IMR-90 (cell line): ENCODE measurements around the gene USP20. TPM values are rescaled to one million over a fixed set of nuclear protein-coding genes. Genes with fewer than 3 reads are reported as not detected.

ENCODE experiments used
- ATAC-seq: fragments of 200-7000 bp; cut with Tn5 transposase; 2 replicates; pipeline ENCODE4 v1.9.1; 2020; ENCODE audit warnings: low read depth, mild to moderate bottlenecking, moderate library complexity
- BruUV-seq: library from RNA; stranded (reverse); fragments of 400-500 nt; replicated peaks from 2 replicates; lab custom pipeline; 2021; lab: Mats Ljungman, UMichigan
- CTCF ChIA-PET: fragments of 300-600 bp; formaldehyde crosslinking; extraction: SDS; loops from one replicate; lab custom pipeline; 2021; ENCODE audit warnings: antibody characterized with exemption; lab: Yijun Ruan, JAX
- POLR2A ChIA-PET: fragments of 300-600 bp; sonication (Branson Sonifier 250); formaldehyde crosslinking; loops from one replicate; lab custom pipeline; 2022; ENCODE audit warnings: antibody characterized with exemption; ENCODE audit not compliant: unreplicated experiment; lab: Charles Lee
- DNase-seq: peaks from one replicate; pipeline ENCODE4 v3.0.0; 2013
- H2AFZ ChIP-seq: replicated peaks from 2 replicates; pipeline ENCODE3; 2013; ENCODE audit warnings: low read length, mild to moderate bottlenecking; ENCODE audit not compliant: poor library complexity
- H2AK5ac ChIP-seq: 2 replicates; pipeline ENCODE4 v1.6.1; 2013; ENCODE audit warnings: low read depth, low read length, inconsistent platforms
- H2AK9ac ChIP-seq: replicated peaks from 2 replicates; pipeline ENCODE3; 2013; ENCODE audit warnings: mild to moderate bottlenecking, low read depth, low read length, moderate library complexity; ENCODE audit not compliant: poor library complexity
- H2BK120ac ChIP-seq: 2 replicates; pipeline ENCODE4 v1.6.1; 2013; ENCODE audit warnings: low read depth, low read length, inconsistent platforms
- H2BK15ac ChIP-seq: 3 replicates; pipeline ENCODE4 v1.6.1; 2013; ENCODE audit warnings: low read depth, low read length, inconsistent platforms
- H2BK20ac ChIP-seq: 2 replicates; pipeline ENCODE4 v1.6.1; 2013; ENCODE audit warnings: low read depth, mild to moderate bottlenecking, inconsistent platforms, low read length, moderate library complexity
- H2BK5ac ChIP-seq: 2 replicates; pipeline ENCODE4 v1.6.1; 2013; ENCODE audit warnings: mild to moderate bottlenecking, low read depth, low read length, inconsistent platforms; ENCODE audit not compliant: poor library complexity, severe bottlenecking
- H3K14ac ChIP-seq: replicated peaks from 2 replicates; pipeline ENCODE4 v1.6.1; 2013; ENCODE audit warnings: low read depth, low read length, inconsistent platforms
- H3K18ac ChIP-seq: 2 replicates; pipeline ENCODE4 v1.6.1; 2013; ENCODE audit warnings: low read depth, low read length, control low read depth
- H3K23ac ChIP-seq: 2 replicates; pipeline ENCODE4 v1.6.1; 2013; ENCODE audit warnings: low read depth, low read length, inconsistent platforms
- H3K27ac ChIP-seq: 2 replicates; pipeline ENCODE4 v1.5.1; 2013; ENCODE audit warnings: mild to moderate bottlenecking, control low read depth, low read length; ENCODE audit not compliant: insufficient read depth
- H3K27me3 ChIP-seq: 2 replicates; pipeline ENCODE4 v1.6.1; 2013; ENCODE audit warnings: low read length; ENCODE audit not compliant: control insufficient read depth, insufficient read depth
- H3K36me3 ChIP-seq: 2 replicates; pipeline ENCODE4 v1.6.1; 2013; ENCODE audit warnings: low read length, mixed read lengths; ENCODE audit not compliant: control insufficient read depth, insufficient read depth
- H3K4ac ChIP-seq: 2 replicates; pipeline ENCODE4 v1.6.1; 2013; ENCODE audit warnings: low read depth, low read length, inconsistent platforms
- H3K4me1 ChIP-seq: 2 replicates; pipeline ENCODE4 v1.6.1; 2013; ENCODE audit warnings: low read length, mixed read lengths; ENCODE audit not compliant: control insufficient read depth, insufficient read depth
- H3K4me2 ChIP-seq: 2 replicates; pipeline ENCODE4 v1.6.1; 2013; ENCODE audit warnings: low read depth, mild to moderate bottlenecking, control low read depth, low read length, moderate library complexity
- H3K4me3 ChIP-seq: 2 replicates; pipeline ENCODE4 v1.5.1; 2013; ENCODE audit warnings: low read depth, mild to moderate bottlenecking, control low read depth, low read length, moderate library complexity; ENCODE audit not compliant: insufficient read depth
- H3K56ac ChIP-seq: 2 replicates; pipeline ENCODE4 v1.6.1; 2013; ENCODE audit warnings: low read length, inconsistent platforms; ENCODE audit not compliant: insufficient read depth; ENCODE audit errors: extremely low read depth
- H3K79me1 ChIP-seq, 2 experiments: 2 replicates each; pipeline ENCODE4 v1.6.1; 2013; ENCODE audit warnings: low read length in 2 of 2, inconsistent platforms in 1 of 2, low read depth in 1 of 2
- H3K9ac ChIP-seq: 2 replicates; pipeline ENCODE4 v1.6.1; 2013; ENCODE audit warnings: low read depth, low read length, control low read depth
- H3K9me1 ChIP-seq: 2 replicates; pipeline ENCODE4 v1.6.1; 2013; ENCODE audit warnings: low read length, inconsistent platforms; ENCODE audit not compliant: insufficient read depth
- H3K9me3 ChIP-seq: 2 replicates; pipeline ENCODE4 v1.6.1; 2013; ENCODE audit warnings: low read length; ENCODE audit not compliant: control insufficient read depth, insufficient read depth
- H4K20me1 ChIP-seq: 2 replicates; pipeline ENCODE4 v1.6.1; 2013; ENCODE audit warnings: low read length, inconsistent platforms; ENCODE audit not compliant: insufficient read depth
- H4K5ac ChIP-seq: 2 replicates; pipeline ENCODE4 v1.6.1; 2013; ENCODE audit warnings: mild to moderate bottlenecking, low read depth, low read length, control low read depth
- H4K8ac ChIP-seq, 2 experiments: 2 replicates each; pipeline ENCODE4 v1.6.1; 2013; ENCODE audit warnings: low read depth in 2 of 2, low read length in 2 of 2, control low read depth in 1 of 2, inconsistent platforms in 1 of 2
- H4K91ac ChIP-seq: 2 replicates; pipeline ENCODE4 v1.6.1; 2013; ENCODE audit warnings: low read depth, low read length, inconsistent platforms; ENCODE audit not compliant: insufficient read depth
- CEBPB ChIP-seq: IDR thresholded peaks from 2 replicates; pipeline ENCODE4 v1.6.1; 2012; ENCODE audit warnings: low read depth, low read length, improper control_type of control experiment
- CHD1 ChIP-seq: IDR thresholded peaks from 2 replicates; pipeline ENCODE4 v1.6.1; 2012; ENCODE audit warnings: low read depth, low read length, improper control_type of control experiment
- FOS ChIP-seq: fragments of 150-350 bp; IDR thresholded peaks from 2 replicates; pipeline ENCODE4 v1.6.1; 2016; ENCODE audit warnings: low read depth, low read length
- POLR2A ChIP-seq: IDR thresholded peaks from 2 replicates; pipeline ENCODE4 v1.6.1; 2012; ENCODE audit warnings: mild to moderate bottlenecking, low read depth, low read length
- RFX5 ChIP-seq: IDR thresholded peaks from 2 replicates; pipeline ENCODE4 v1.8.0; 2012; ENCODE audit warnings: low read depth, mild to moderate bottlenecking, low read length, moderate library complexity
- WGBS, 2 experiments: methylation state at CpG; one replicate each; pipeline versions ENCODE4 v1.1.5 to v1.1.7; 2013; ENCODE audit warnings: missing lambda C conversion rate in 2 of 2; ENCODE audit not compliant: insufficient read length in 1 of 2; ENCODE audit errors: extremely low coverage in 2 of 2; 5-methylcytosine and 5-hydroxymethylcytosine counted together
- dilution Hi-C: fragments of 300-500 bp; cut with HindIII; formaldehyde crosslinking; loops from one replicate; pipeline ENCODE4 v1.14.3; 2018; ENCODE audit warnings: low sequenced_read_pairs; ENCODE audit not compliant: unreplicated experiment
- in situ Hi-C: fragments of 300-500 bp; cut with MboI; formaldehyde crosslinking; loops from 3 replicates; pipeline ENCODE4 v1.14.3; 2019; ENCODE audit warnings: low sequenced_read_pairs, inconsistent platforms, mixed read lengths
- intact Hi-C: fragments of 100-400 bp; cut with micrococcal nuclease; formaldehyde crosslinking; loops from 2 replicates; pipeline ENCODE4 v1.10.0; 2022
- polyA plus RNA-seq, 3 experiments: library from polyadenylated mRNA; depleted of rRNA; stranded (reverse); fragments of >200 nt; gene quantifications; 2 replicates each; pipeline ENCODE4 v1.2.3, GENCODE V29; 2012; ENCODE audit warnings: low replicate concordance in 1 of 3
- total RNA-seq: library from RNA; depleted of rRNA; stranded (reverse); fragments of >200 nt; gene quantifications from 2 replicates; pipeline ENCODE4 v1.2.3, GENCODE V29; 2012
- TF ChIP-seq, protein P1 (sequence below): conservative IDR thresholded peaks from 2 replicates; pipeline ENCODE4 v1.5.1; 2012; ENCODE audit warnings: mild to moderate bottlenecking, low read depth, low read length, improper control_type of control experiment

The USP20 gene
- total and polyA plus RNA-seq, 2 of the 4 experiments (the other 2 are of a cell fraction): 3.8 to 21.6 TPM

DNA sequence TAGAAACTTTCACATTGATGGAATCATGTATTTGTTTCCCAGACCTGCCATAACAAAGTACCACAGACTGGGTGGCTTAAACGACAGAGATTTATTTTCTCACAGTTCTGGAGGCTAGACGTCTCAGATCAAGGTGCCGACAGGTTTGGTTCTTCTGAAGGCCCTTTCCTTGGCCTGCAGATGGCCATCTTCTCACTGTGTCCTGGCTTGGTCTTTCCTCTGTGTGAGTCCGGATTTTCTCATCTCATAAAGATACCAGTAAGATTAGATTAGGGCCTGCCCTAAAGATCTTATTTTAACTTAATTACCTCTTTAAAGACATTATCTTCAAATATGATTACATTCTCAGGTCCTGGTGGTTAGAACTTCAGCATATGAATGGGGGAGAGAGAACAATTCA is 5.8 kb downstream of the USP20 start:
- Histone ChIP-seq H3K4me2 (no peak overlapping the region), H3K4ac (no peak overlapping the region), H2BK120ac (no peak overlapping the region), H4K5ac (no peak overlapping the region), H4K91ac (no peak overlapping the region), H3K4me3 (no peak overlapping the region), H4K20me1 (peaks cover 16% of the 10 kb centered on the region), H2BK15ac (no peak overlapping the region), H3K27me3 (no peaks in the 10 kb centered on the region), H2AFZ (no peak overlapping the region), H4K8ac (no peak overlapping the region), H3K9me3 (no peaks in the 10 kb centered on the region), H3K9ac (no peak overlapping the region), H2AK9ac (no peak overlapping the region), H3K9me1 (peaks cover 14% of the 10 kb centered on the region), H3K56ac (no peak overlapping the region), H3K18ac (no peak overlapping the region), H2BK5ac (no peak overlapping the region), H3K4me1 (peaks cover 13% of the 10 kb centered on the region), H2BK20ac (no peak overlapping the region), H3K23ac (no peak overlapping the region), H3K27ac (no peak overlapping the region), H3K36me3 (peaks cover 7% of the 10 kb centered on the region), H3K79me1 (peaks cover 29 to 53% of the 10 kb centered on the region in 2 experiments), H3K14ac (no peak overlapping the region), H2AK5ac (no peak overlapping the region)
- no TSS peak for BruUV-seq
- intact Hi-C loops: no loop called here
- DNase-seq (no peak), ATAC-seq (no peak)
- no CpG with 5 or more reads among the region's 4 CpGs for WGBS, 2 experiments
- dilution Hi-C loops: no loop called here
- in situ Hi-C loops: no loop called here
- no peak for TF ChIP-seq CHD1
- no peak for TF ChIP-seq POLR2A
- TF ChIP-seq FOS: no peak
- TF ChIP-seq, protein P1, sequence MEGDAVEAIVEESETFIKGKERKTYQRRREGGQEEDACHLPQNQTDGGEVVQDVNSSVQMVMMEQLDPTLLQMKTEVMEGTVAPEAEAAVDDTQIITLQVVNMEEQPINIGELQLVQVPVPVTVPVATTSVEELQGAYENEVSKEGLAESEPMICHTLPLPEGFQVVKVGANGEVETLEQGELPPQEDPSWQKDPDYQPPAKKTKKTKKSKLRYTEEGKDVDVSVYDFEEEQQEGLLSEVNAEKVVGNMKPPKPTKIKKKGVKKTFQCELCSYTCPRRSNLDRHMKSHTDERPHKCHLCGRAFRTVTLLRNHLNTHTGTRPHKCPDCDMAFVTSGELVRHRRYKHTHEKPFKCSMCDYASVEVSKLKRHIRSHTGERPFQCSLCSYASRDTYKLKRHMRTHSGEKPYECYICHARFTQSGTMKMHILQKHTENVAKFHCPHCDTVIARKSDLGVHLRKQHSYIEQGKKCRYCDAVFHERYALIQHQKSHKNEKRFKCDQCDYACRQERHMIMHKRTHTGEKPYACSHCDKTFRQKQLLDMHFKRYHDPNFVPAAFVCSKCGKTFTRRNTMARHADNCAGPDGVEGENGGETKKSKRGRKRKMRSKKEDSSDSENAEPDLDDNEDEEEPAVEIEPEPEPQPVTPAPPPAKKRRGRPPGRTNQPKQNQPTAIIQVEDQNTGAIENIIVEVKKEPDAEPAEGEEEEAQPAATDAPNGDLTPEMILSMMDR: no peak
- TF ChIP-seq RFX5: no peak
- TF ChIP-seq CEBPB: no peak
- CTCF ChIA-PET: no interaction called here
- POLR2A ChIA-PET: no interaction called here
